HG03139 (cell line): ENCODE data around the gene SOWAHA.

ENCODE experiments used
- ATAC-seq: cut with Tn5 transposase; IDR thresholded peaks from one replicate; pipeline ENCODE4 v1.9.1; 2021; ENCODE audit not compliant: unreplicated experiment

Gene SOWAHA

DNA sequence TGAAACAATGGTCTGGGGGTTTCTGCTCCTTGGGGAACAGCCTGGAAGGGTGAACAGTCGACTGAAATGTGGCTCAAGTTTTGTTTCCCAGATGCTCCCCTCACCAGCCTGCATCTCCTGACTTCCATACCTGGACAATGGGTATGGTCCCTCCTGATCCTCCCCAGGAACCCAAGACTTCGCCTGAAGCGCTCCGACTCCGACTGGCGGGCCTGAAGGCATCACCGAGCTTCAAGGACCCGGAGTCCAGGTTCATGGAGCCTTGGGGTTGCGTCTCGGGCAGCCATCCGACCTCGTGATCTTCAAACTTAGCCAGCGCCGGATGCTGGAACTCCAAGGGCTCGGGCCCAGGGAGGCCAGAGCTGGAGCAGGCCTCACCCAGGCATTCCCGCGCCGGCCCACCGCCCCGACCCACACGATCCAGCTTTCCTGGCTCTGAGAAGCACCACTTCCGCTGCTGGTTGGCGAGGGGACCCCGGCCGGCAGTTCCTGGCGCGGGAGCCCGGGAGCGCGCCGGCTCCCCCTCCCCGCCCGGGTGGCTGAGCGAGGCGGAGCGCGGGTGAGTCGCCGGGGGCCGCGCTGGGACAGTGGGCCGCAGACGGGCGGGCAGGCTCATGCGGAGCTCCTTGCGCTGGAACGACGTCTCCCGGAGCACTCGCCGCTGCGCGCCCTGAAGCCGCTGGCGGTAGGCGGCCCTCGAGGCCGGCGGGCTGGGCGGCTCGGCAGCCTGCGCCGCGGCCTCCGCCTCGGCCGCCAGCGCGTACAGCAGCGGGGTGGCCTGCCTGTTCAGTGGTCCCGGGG lies 12.1 kb downstream of the SOWAHA start:
- ATAC-seq, result no peak

DNA sequence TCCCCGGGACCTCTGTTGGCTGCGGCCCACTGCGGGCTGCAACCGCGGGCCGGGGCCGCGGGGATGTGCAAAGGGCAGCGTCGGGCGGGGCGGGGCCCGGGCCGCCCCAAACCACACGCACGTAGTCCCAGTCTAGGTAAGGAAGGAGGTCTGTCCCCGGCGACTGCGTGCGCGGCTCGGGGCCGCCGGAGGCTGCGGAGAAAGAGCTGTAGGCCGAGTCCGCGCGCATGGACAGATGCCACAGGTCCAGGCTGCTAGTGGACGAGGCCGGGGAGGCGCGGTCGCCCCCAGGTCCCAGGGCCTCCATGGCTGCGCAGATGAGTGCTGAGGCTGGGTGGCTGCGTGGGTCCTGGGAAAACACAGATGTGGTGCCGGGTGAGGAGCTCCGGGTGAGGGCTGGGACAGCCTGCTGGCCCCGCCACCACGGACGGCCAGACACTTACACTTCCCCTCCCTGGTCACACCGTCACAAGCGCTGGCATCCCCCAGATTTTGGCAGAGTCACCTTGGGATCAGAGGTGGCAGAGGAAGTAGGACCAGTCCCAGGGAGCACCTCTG lies 12.8 kb downstream of the SOWAHA start:
- no peak for ATAC-seq

DNA sequence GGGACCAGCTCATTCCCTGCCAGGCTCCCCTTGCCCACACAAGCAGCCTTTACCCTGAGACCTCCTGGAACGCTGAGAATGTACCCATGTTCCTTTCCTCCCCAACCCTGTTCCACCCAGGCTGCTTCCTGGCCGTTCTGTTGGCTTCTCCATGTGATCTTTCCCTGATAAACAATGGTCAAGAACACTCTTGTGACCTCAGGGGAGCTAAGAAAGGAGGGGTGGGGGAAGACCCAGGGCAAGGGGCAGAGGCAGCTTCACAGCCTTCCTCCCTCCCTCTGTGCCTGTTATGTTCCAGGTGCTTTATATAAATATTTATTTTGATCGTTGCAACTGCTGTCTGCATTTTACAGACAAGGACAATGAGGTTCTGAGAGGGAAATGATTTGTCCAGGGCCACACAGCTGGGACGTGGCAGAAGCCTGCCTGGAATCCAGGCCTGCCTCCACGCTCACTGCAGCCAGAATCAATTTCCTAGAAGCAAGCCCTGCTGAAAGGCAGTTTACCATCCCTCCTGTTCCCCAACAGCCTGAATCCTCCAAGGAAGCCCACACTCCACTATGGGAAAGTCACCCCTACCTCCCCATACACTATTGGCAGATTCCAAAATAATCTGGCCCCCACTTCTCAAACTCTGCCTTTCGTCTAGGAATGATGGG lies 13.5 kb downstream of the SOWAHA start:
- no peak for ATAC-seq

DNA sequence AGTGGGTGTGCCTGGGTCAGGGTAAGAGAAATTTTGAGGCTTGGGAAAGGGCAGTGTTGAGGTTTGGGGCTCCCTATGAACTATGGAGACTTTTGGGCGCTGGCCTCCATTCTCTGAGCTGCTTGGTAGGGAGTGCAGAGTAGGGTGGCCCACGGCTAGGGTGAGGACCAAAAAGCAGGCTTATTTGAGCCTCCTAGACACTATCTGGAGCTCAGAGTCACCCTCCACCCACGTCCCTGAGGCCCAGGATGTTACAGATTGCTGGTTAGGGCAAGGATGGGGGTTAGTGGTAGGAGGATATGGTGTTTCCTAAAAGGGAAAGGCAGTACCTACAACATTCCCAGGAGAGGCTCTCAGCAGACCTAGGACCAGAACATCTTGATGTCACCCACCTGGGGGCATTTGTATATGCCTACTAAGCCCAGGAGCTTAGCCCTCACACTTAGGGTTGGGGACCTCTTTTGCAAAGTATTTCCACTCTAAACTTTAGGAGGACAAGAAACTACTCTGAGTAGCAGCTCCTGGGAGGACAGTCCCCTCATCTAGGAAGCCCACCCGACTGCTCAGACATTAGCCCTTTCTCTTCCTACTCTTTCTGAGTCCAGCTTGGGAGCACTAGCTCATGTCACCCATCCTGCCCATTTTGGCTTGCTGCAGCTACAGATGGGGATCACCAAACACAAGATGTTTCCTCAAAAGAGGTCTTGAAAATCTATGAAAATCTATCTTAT lies 15.0 kb downstream of the SOWAHA start:
- ATAC-seq, result no peak

DNA sequence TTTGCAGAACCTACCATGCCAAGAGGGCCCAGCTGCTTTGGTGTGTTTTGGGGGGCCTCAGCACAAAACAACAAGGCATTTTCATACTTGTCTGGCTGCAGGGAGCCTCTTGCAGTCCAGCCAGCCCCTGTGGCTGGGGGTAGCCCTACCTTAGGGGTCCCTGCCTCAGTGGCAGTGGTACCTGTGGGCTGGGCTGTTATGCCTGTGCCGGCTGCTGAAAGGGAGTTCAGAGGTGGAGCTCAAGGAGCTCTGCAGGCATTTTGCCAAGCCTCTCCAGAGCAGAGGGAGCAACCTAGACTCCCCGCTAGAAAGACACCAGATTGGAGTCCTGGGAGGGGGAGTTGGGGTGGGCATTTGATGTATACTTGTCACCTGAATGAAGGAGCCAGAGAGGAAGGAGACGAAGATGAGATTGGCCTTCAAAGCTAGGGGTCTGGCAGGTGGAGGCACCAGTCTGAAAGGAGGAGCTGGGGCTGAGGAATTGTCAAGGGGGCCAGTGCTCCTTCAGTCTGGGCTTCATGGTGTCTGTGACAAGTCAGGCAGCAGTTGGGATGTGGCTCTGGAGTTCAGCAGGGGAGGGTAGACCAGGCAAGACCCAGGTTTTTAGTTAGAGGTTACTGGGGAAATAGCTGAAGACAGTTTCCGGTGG lies 15.9 kb downstream of the SOWAHA start:
- ATAC-seq, result no peak

DNA sequence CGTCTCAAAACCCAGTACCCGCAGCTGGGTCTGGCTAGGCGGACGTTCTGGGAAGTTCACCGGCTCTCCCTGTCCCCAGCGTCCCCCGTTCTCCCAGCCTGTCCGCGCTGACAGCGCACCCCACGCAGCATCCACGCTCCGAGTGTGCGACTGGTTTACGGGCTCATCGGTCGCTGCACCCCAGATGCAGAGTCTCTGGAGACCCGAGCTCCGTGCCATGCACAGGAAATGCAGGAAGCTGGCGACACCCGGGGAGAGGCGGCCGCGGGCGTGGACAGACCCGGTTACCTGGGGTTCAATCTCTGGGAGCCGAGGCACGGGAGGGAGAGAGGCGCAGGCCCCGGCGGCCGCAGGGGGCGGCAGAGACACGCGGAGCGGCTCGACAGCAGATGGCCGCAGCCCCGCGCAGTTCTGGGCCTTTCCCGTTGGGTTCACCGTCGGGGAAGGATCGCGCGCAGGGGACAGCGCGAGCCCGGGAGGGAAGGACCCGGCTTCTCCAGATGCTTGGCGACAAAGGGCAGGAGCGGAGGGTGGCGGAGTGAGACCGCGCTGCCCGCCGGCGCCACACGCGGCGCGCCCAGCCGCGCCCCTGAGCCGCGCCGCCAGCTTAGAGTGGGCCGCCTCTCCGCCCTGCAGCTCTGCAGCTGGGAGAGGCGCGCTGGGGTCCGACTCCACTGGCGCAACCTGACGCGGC lies 16.8 kb downstream of the SOWAHA start:
- peak; percentile 62 for ATAC-seq

DNA sequence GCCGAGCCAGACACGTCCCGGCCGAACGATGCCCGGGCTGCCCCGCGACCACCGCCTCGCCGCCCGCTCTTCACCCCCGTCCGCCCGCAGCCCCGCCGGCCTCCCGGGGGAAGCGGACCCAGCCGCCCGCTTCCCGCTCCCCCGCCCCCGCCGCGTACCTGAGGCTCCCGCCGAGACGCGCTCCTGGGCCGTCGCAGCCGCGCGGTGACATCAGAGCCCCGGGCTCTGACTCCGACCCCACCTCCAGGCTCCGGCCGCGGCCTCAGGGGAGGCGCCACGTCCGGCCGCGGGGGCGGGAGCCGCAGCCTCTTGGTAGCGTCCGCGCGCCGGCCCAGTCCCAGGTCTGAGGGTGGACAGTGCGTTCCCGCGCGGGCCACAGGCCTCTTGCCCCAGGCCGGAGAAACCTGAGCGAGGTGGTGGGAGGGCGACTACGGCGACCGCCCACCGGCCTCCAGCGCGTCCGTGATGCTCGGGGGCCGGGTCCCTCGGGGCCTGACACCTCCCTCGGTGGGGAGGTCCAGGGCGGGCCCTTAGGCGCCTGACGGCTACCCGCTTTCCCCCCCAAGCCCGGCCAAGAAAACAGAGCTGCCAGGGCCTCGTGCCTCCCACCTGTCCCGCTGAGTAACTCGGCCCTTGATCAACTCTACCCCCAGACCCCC lies 17.5 kb downstream of the SOWAHA start, which contains the start of gene SHROOM1:
Gene SHROOM1, minus strand, starts transcription at position 212 of the 659 bp plus-strand sequence. CDS start 4,507 bp downstream, outside the sequence.
- peak; percentile 42 for ATAC-seq

DNA sequence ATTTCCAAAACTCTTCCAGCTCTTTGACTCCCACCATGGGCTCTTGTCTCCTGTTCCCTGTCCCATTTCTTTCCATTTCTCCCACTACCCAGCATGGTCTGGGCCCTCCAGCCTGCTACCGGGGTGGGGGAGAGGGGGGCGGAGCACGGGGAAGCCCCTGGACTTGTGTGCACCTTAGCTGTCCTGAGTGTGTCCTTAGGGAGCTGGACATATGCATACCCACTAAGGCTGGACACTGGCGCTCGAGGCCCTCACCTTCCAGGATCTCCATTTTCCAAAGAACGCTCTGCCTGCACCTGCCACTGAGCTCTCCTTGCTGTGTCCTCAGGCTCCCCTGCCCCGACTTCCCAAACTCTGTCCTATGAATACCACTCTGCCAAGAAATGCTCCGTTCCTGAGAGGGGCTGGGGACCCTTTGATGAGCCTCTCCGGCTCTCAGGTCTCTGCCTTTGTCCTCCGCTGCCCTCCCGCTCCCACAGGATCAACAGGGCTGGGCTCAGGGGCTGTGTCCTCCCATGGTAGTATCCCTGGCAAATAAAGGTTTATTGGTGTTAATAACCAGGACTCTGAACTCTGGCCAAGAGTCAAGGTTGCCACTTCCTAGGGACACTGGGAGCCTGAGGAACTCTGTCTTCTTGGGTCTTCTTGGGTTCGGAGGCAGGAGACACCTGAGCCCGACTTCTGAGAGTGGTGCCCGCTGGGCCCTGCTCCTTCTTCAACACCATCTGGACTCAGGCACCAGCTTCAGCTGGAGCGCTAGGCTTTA lies 18.2 kb downstream of the SOWAHA start:
- ATAC-seq, result no peak

DNA sequence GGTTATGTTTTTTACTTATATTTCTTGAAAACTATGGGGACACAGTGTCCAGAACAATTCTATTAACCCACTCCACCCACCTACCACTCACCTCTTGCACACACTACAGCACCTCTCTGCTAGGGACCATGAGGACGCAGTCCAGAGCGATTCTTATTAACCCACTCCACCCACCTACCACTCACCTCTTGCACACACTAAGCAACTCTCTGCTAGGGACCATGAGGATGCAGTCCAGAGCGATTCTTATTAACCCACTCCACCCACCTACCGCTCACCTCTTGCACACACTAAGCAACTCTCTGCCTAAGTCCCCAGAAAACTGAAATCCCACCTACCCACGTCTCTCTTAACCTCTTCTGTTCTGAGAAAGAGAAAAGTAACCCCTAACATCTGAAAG lies 19.5 kb downstream of the SOWAHA start:
- no peak for ATAC-seq

DNA sequence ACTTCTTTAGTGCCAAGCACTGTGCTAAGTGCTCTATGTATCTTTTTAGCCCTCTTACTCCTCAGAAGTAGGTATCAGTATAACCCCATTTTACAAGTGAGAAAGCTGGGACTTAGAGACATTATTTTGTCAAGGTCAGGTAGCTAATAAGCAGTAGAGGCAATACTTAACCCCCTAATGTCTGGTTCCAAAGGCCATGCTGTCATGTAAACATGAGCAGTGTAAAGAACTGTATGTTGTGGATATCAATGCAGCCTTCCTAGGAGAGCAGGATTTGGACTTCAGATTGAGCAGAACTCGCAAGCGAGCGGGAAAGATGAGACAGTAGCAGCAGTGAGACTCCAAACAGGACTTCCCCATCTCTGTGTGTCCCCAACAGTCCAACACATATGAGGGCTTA lies 21.0 kb downstream of the SOWAHA start:
- no peak for ATAC-seq

DNA sequence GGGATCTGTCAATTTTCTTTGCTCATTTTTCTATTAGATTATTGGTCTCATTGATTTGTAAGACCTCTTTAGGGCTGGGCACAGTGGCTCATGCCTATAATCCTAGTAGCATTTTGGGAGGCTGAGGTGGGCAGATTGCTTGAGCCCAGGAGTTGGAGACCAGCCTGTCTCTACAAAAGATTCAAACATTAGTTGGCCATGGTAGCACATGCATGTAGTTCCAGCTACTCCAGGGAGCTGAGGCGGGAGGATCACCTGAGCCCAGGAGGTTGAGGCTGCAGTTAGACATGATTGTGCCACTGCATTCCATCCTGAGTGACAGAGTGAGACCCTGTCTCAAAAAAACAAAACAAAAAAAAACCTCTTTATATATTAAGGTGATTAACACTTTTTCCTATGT lies 23.8 kb downstream of the SOWAHA start:
- ATAC-seq, result no peak

DNA sequence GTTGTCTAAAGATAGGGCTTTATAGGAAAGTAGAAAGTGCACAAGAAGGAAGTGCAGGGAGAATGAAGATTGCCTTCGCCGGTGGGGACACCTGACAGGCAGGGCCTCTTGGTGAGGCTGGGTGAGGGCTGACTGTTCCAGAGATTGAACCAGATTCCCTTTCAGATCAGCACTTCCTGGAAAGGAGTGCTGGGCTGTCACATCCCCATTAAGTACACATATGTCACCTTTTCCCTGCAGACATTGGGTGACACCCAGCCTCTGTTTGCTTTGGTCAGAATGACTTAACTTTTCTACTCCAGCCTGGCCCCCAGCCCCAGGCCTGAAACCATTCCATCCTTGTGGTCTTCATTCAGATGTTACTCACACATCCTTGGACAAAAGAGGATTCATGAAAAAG lies 24.8 kb downstream of the SOWAHA start:
- no peak for ATAC-seq

DNA sequence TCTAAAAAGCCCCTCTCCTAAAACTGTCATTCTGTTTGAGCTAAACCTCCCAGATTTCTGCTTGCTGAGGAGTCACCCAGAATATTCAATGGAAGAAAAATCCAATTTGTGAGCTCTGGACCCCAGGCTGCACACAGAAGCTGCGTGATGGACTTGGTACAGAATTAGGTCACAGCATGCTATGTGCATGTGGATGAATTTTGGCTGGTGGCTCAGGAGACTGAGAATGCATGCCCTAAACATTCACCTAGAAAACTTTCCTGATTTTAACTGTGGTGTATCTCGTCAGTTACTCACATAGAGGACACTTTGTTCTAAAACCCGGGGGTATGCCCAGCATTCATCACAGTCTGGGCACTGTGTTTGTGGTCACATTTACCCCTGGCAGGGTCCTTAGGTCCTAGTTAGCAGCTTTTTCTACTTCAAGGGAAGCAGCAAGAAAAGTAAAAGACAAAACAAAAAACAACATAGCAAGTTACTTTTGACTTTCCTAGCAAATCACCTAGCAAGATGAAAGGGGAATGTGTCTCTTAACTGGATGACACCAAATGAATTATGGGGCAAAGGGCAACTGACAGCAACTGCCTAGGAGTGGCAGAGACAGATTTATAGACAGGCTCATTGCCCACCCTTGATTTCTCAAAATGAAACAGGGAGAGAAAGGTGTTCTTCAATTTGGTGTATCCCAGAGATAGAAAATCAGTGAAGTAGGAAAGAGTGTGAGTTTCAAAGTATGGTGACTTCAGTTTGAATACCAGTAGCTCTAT lies 25.6 kb downstream of the SOWAHA start:
- ATAC-seq, result no peak

DNA sequence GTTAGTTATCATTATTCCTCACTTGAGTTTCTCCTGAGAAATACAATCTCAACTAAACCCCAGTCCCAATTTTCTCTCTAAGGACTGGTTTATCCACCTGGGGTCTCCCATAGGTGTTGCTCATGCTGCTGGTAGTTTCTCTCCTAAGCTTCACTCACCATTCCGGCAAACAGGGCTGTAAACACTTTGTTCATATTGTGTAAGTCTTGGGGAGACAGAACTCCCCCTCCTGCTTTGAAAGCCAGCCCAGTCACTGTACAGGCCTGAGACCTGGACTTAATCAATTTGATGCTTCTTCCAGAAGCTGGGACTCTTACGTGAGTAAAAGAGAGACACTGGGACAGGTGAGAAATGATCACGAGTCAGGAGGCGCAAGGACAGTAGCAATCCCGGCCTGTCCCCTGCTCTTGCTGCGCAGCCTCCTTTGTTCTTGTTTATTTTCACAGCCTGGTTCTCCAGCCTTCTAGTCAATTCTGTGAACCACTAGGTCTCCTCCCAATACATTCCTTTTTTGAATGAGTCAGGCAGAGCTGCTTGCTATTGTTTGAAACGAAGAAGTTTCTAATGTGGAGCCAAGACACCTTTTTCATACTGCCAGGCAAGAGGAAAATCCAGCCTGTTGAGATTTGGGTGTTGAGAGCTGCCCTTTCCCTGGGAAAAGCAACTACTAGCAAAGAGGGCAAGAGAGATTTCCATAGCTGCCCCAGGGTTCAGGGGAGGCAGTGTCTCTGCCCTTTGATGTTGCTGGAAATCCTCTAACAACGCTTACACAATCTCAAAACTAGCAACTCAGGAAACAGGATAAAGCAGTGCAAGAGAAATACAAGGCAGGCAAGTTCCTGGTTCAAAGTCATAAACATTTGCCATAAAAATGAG lies 26.6 kb downstream of the SOWAHA start:
- no peak for ATAC-seq

DNA sequence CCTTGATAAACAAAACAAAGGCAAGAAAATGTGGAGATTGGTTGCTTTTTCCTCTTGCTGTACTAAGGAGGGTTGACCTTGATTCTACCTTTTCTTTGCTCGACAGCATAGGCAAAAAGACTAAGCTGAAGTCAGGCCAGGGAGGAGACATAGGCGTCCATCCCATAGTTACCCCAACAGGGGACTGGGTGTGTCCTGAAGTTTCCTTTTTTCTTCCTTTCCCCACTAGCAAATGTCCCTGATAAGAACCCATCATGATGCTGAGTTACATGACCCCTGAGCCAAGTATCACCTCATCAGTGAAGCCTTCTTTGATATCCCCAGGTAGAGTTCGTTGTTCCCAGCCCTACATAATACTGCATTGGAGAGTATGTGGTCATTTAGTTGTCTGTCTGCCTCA lies 27.2 kb downstream of the SOWAHA start:
- ATAC-seq, result no peak

DNA sequence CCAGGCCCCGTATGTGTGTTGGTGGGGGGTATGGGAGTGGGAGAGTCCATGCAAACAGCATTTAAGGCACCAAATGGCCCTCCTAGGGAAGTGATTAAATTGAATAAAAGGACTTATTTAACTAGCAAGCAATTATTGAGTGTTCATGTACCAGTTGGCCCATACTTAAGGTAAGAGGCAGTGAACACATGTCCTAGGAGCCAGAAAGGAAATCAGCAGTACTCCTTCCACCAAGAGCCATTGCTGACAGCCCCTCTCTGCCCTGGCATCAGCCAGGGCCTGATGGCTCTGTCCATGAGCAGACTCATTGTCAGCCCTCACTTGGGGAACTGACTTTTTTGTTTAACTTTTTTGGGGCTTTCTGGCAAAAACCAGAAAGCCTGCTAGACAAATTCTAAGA lies 27.8 kb downstream of the SOWAHA start:
- no peak for ATAC-seq

DNA sequence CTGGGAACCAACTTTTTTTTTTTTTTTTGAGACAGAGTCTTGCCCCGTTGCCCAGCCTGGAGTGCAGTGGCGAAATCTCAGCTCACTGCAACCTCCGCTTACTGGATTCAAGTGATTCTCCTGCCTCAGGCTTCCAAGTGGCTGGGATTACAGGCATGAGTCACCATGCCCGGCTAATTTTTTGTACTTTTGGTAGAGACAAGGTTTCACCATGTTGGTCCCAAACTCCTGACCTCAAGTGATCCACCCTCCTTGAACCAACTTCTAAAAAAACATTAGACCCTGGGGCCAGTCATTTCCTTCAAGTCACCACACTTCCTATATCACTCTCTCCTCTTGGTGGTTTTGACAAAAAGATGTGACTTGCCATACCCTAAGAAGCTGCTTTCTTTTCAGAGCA lies 28.2 kb downstream of the SOWAHA start:
- ATAC-seq, result no peak
